K562 treated with DMSO at 1 percent for 24 hours (cell line): ENCODE measurements around the gene SEC24D. TPM values are rescaled to one million over a fixed set of nuclear protein-coding genes. Genes with fewer than 3 reads are reported as not detected.

Source experiments
- total RNA-seq: library from RNA; unstranded; fragments of 300-600 nt; gene quantifications from 2 replicates; pipeline ENCODE4 v1.2.3, GENCODE V29; 2022; ENCODE audit warnings: low read depth; ENCODE audit not compliant: insufficient read depth

The SEC24D gene, protein sequence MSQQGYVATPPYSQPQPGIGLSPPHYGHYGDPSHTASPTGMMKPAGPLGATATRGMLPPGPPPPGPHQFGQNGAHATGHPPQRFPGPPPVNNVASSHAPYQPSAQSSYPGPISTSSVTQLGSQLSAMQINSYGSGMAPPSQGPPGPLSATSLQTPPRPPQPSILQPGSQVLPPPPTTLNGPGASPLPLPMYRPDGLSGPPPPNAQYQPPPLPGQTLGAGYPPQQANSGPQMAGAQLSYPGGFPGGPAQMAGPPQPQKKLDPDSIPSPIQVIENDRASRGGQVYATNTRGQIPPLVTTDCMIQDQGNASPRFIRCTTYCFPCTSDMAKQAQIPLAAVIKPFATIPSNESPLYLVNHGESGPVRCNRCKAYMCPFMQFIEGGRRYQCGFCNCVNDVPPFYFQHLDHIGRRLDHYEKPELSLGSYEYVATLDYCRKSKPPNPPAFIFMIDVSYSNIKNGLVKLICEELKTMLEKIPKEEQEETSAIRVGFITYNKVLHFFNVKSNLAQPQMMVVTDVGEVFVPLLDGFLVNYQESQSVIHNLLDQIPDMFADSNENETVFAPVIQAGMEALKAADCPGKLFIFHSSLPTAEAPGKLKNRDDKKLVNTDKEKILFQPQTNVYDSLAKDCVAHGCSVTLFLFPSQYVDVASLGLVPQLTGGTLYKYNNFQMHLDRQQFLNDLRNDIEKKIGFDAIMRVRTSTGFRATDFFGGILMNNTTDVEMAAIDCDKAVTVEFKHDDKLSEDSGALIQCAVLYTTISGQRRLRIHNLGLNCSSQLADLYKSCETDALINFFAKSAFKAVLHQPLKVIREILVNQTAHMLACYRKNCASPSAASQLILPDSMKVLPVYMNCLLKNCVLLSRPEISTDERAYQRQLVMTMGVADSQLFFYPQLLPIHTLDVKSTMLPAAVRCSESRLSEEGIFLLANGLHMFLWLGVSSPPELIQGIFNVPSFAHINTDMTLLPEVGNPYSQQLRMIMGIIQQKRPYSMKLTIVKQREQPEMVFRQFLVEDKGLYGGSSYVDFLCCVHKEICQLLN
- 28.4 and 30.7 TPM in 2 replicates for total RNA-seq

DNA sequence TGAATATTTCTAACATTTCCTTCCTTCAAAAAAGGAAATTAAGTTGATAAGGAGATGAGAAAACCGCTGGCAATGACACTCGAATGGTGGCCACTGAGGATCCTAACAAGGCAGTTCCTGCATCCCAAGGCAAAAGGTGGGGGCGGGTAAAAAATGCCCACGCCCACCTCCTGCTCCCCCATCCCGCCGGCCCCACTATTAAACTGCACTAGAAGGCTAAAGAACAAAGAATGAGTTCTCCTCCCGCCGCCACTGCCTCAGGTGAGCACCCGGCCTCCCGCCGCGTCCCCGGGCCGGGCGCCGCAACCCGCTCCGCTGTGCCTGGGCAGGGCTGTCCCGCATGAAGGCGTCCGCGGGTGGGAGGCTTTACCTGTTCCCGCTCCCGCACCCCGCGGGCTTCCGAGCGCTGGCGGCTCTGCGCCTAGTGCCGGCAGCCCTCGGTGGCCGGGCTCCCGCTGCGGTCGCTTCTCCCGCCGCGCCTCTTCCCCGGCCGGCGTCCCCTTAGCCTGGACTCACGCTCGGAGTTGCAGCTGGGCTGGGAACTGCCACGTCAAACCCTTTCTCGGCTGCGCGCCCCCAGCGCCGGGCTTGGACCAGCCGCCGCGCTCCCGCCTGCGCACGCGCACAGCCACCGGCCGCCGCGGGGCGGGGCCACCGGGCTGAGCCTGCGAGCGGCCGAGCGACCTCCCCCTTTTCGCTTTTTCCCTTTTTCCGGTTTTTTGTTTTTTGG lies at the start of gene SEC24D:
SEC24D (minus strand) TSS at position 556 of the 730 bp plus-strand sequence. CDS start 2,430 bp downstream, outside the sequence.

DNA sequence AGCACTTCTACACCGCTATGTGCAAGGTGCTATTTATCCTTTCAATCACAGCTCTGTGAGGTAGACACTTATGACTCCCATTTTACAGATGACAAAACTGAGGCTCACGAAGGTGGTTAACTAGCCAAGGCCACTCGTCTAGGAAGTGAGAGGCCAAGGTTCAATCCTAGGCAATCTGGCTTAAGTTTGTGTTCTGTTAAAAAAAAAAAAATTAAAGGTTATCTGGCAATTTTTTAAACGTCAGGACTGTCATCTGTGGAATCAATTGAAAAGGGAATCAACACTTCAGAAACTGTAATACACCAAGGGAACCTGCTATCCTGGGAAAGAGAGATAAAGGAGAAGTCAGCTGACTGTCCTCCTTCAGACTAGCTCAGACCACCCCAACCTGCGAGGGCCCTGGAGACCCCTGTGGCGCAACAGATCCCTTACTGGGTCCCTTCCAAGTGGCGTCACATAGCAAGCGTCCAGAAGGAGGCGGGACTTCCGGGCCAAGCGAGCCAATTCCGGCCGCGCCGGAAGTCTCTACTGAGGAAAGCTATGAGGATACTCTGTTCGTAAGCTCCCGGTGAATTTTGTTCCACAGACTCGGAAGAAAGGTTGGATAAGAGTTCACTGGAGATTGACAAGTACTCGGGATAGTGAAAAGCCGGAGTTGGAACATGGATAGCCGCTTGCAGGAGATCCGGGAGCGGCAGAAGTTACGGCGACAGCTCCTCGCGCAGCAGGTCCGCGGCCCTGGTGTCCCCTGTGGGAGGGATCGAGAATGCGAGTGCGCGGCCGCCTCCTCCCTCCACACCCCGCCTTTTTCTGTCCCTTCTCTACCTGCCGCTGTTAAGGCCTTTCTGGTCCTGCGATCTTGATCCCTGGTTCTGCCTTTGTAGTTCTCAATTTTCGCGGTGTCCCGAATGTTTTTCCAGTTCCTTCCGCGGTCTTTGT lies 150.8 kb downstream of the SEC24D start, which contains the start of gene METTL14:
METTL14 (plus strand) TSS at position 520 of the 939 bp plus-strand sequence; CDS start at position 663, 143 bp downstream.

Other genes starting within 250 kb of the SEC24D start
- gene METTL14, start 150.7 kb downstream of the SEC24D start, total RNA-seq = 7.3 and 12.0 TPM in 2 replicates
- 0.19 and 0.20 TPM in 2 replicates for gene SYNPO2, start 52.7 kb upstream of the SEC24D start, total RNA-seq